ENCODE measurements around the gene NCOA6. TPM values are rescaled to one million over a fixed set of nuclear protein-coding genes. Genes with fewer than 3 reads are reported as not detected.

Gene NCOA6
- total RNA-seq, 1 donor from 2014 or later, result 45.6 TPM

DNA sequence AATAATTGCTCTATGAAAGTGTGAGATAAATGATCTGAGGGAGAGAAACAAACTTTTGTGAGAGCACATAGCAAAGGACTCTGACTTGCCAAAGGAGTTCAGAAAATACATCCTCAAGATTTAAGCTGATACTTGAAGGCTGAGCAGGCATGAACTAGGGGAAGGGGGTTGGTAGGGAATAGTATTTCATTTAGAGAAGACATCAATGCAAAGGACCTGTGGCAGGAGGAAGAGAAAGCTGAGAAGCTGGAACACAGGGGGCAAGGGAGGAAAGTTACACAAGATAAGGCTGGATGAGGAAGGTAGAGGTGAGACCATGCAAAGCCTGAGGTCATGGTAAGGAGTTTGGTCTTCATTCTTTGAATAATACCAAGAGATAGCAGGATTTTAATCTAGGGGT, 50.6 kb downstream of the NCOA6 start:
- H3K4me1 Mint-ChIP-seq (ENCODE audit: low read depth, unreplicated experiment), result peaks cover 12% of the 10 kb centered on the region
- peaks cover 1% of the 10 kb centered on the region for H3K9me3 Mint-ChIP-seq (ENCODE audit: unreplicated experiment)
- H3K27me3 Mint-ChIP-seq (ENCODE audit: unreplicated experiment), result peaks cover 1% of the 10 kb centered on the region
- no peak overlapping the region for H3K4me3 Mint-ChIP-seq (ENCODE audit: unreplicated experiment)
- no peaks in the 10 kb centered on the region for H3K36me3 Mint-ChIP-seq (ENCODE audit: unreplicated experiment)
- DNase-seq, result no peak
- H3K27ac Mint-ChIP-seq (ENCODE audit: unreplicated experiment), result peak overlapping the region; percentile 75
- TF ChIP-seq, protein P1, sequence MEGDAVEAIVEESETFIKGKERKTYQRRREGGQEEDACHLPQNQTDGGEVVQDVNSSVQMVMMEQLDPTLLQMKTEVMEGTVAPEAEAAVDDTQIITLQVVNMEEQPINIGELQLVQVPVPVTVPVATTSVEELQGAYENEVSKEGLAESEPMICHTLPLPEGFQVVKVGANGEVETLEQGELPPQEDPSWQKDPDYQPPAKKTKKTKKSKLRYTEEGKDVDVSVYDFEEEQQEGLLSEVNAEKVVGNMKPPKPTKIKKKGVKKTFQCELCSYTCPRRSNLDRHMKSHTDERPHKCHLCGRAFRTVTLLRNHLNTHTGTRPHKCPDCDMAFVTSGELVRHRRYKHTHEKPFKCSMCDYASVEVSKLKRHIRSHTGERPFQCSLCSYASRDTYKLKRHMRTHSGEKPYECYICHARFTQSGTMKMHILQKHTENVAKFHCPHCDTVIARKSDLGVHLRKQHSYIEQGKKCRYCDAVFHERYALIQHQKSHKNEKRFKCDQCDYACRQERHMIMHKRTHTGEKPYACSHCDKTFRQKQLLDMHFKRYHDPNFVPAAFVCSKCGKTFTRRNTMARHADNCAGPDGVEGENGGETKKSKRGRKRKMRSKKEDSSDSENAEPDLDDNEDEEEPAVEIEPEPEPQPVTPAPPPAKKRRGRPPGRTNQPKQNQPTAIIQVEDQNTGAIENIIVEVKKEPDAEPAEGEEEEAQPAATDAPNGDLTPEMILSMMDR (IDR thresholded peaks at IDR 0.05; ENCODE audit: partially characterized antibody, unreplicated experiment), result no peak

DNA sequence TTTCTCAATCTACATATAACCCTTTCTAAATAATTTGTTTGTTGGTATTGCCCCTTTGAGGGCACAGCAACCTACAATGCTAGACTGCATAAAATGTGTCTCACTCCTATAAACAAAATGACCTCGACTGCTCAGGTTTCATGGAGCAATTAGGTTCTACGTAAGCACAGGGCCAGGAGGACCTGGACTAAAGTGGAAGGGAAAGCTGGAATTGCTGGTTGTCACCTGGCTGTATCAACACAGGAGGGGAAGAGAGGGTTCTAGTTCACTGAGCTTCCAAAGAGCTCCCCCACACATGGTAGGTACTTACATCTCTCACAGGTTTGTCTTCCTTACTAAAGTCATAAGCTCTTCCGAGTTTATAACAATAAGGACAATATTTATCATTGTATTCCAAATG, 51.0 kb downstream of the NCOA6 start:
- Mint-ChIP-seq H3K27me3 (ENCODE audit: unreplicated experiment) (peaks cover 1% of the 10 kb centered on the region), H3K4me1 (ENCODE audit: low read depth, unreplicated experiment) (peaks cover 12% of the 10 kb centered on the region), H3K4me3 (ENCODE audit: unreplicated experiment) (no peak overlapping the region), H3K9me3 (ENCODE audit: unreplicated experiment) (peaks cover 1% of the 10 kb centered on the region), H3K27ac (ENCODE audit: unreplicated experiment) (no peak overlapping the region), H3K36me3 (ENCODE audit: unreplicated experiment) (no peaks in the 10 kb centered on the region)
- TF ChIP-seq, protein P1 (IDR thresholded peaks at IDR 0.05; ENCODE audit: partially characterized antibody, unreplicated experiment), result no peak
- no peak for DNase-seq

DNA sequence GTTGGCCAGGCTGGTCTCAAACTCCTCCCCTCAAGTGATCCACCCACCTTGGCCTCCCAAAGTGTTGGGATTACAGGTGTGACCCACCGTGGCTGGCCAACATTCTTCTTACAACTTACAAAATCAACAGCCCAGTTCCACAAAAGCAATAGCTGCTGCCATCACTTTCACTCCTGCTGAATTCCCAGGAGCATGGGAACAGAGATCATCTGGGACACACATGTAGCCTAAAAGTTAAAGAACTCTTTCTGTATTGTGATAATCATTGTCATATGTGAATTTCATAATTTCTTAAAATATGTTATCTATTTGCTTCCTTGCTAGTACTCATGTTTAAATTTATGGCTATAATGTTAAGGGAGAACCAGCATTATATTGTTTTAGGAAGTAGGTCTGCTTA, 51.7 kb downstream of the NCOA6 start:
- Mint-ChIP-seq H3K27ac (ENCODE audit: unreplicated experiment) (no peak overlapping the region), H3K9me3 (ENCODE audit: unreplicated experiment) (peaks cover 1% of the 10 kb centered on the region), H3K36me3 (ENCODE audit: unreplicated experiment) (no peaks in the 10 kb centered on the region), H3K4me1 (ENCODE audit: low read depth, unreplicated experiment) (peaks cover 12% of the 10 kb centered on the region), H3K27me3 (ENCODE audit: unreplicated experiment) (peaks cover 1% of the 10 kb centered on the region), H3K4me3 (ENCODE audit: unreplicated experiment) (no peak overlapping the region)
- TF ChIP-seq, protein P1 (IDR thresholded peaks at IDR 0.05; ENCODE audit: partially characterized antibody, unreplicated experiment), result no peak
- no peak for DNase-seq

DNA sequence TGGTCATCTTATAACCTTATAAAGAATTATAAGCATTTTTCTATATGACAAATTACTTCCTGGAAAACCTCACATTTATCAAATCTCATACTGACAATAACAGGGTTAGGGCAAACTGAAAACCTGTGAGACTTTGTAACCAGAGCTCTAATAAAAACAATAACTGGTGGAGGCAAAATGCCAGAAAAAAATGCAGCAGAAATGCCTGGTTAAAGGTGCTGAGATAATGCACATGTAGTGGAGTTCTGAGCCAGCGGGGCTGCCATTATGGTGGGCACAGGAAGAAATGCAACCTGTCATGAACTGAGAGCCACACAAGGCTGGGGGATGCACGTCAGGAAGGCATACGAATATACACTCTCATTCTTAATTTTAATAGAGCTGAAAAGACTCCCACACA, 53.0 kb downstream of the NCOA6 start:
- no peak overlapping the region for H3K4me3 Mint-ChIP-seq (ENCODE audit: unreplicated experiment)
- no peaks in the 10 kb centered on the region for H3K27me3 Mint-ChIP-seq (ENCODE audit: unreplicated experiment)
- H3K9me3 Mint-ChIP-seq (ENCODE audit: unreplicated experiment), result peaks cover 1% of the 10 kb centered on the region
- H3K36me3 Mint-ChIP-seq (ENCODE audit: unreplicated experiment), result no peaks in the 10 kb centered on the region
- no peak overlapping the region for H3K27ac Mint-ChIP-seq (ENCODE audit: unreplicated experiment)
- H3K4me1 Mint-ChIP-seq (ENCODE audit: low read depth, unreplicated experiment), result peaks cover 12% of the 10 kb centered on the region
- DNase-seq, result no peak
- TF ChIP-seq, protein P1 (IDR thresholded peaks at IDR 0.05; ENCODE audit: partially characterized antibody, unreplicated experiment), result no peak

DNA sequence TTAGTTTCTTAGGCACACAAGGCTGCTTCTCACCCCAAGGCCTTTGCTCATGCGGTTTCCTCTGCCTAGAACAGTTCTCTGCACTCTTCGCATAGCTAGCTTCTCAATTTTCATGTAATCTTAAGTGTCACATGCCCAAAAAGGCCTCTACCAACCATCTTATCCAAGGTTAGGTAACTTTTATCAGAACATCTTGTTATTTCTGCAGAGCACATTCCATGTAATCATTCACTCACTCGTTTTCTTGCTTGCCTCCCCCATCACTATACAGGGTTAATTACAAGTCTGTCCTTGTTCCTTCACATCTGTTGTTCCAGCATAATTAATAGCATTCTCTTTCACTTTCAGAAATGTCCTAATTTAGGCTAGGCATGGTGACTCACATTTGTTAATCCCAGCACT, 53.8 kb downstream of the NCOA6 start:
- DNase-seq, result no peak
- Mint-ChIP-seq H3K27ac (ENCODE audit: unreplicated experiment) (peak overlapping the region; percentile 23), H3K4me3 (ENCODE audit: unreplicated experiment) (no peak overlapping the region), H3K9me3 (ENCODE audit: unreplicated experiment) (peaks cover 1% of the 10 kb centered on the region), H3K36me3 (ENCODE audit: unreplicated experiment) (no peaks in the 10 kb centered on the region), H3K27me3 (ENCODE audit: unreplicated experiment) (no peaks in the 10 kb centered on the region), H3K4me1 (ENCODE audit: low read depth, unreplicated experiment) (peaks cover 12% of the 10 kb centered on the region)
- TF ChIP-seq, protein P1 (IDR thresholded peaks at IDR 0.05; ENCODE audit: partially characterized antibody, unreplicated experiment), result no peak
